Neuronal stem cell (in vitro differentiated cells): Measurements from ENCODE around the gene NTHL1.
A peak's percentile ranks its signal among the peaks of the same experiment; 100 is the strongest.

ENCODE experiments used
- DNase-seq: peaks from one replicate; pipeline ENCODE4 v3.0.0-alpha.2; 2013; ENCODE audit warnings: low spot score
- H2AFZ ChIP-seq: one replicate; pipeline ENCODE4 v1.6.1; 2013; ENCODE audit warnings: mild to moderate bottlenecking, low read length, inconsistent platforms
- H2AK5ac ChIP-seq: 2 replicates; pipeline ENCODE4 v1.6.1; 2013; ENCODE audit warnings: low read depth, mild to moderate bottlenecking, inconsistent platforms, low read length, moderate library complexity, mixed read lengths
- H2BK120ac ChIP-seq: 2 replicates; pipeline ENCODE4 v1.6.1; 2013; ENCODE audit warnings: low read depth, mild to moderate bottlenecking, inconsistent platforms, low read length, moderate library complexity, mixed read lengths
- H2BK12ac ChIP-seq: one replicate; pipeline ENCODE4 v1.6.1; 2013; ENCODE audit warnings: low read length, inconsistent platforms
- H2BK15ac ChIP-seq: 2 replicates; pipeline ENCODE4 v1.6.1; 2013; ENCODE audit warnings: mild to moderate bottlenecking, low read length, inconsistent platforms, mixed read lengths
- H2BK5ac ChIP-seq: one replicate; pipeline ENCODE4 v1.6.1; 2013; ENCODE audit warnings: inconsistent platforms, mild to moderate bottlenecking, low read length, moderate library complexity
- H3K14ac ChIP-seq: one replicate; pipeline ENCODE4 v1.6.1; 2013; ENCODE audit warnings: low read length, inconsistent platforms
- H3K18ac ChIP-seq: 2 replicates; pipeline ENCODE4 v1.6.1; 2013; ENCODE audit warnings: low read length, inconsistent platforms
- H3K23ac ChIP-seq: 2 replicates; pipeline ENCODE4 v1.6.1; 2013; ENCODE audit warnings: low read depth, mild to moderate bottlenecking, mixed read lengths, low read length, inconsistent platforms; ENCODE audit not compliant: poor library complexity
- H3K27ac ChIP-seq: replicated peaks from 3 replicates; pipeline ENCODE4 v1.5.1; 2013; ENCODE audit warnings: low read length, inconsistent platforms
- H3K27me3 ChIP-seq, 3 experiments: 2 replicates each; pipeline ENCODE4 v1.6.1; 2013; ENCODE audit warnings: low read length in 3 of 3, mild to moderate bottlenecking in 2 of 3, inconsistent platforms in 1 of 3, low read depth in 1 of 3, mixed read lengths in 1 of 3, moderate library complexity in 1 of 3; ENCODE audit not compliant: control insufficient read depth in 3 of 3, insufficient read depth in 3 of 3
- H3K36me3 ChIP-seq, 2 donors: replicated peaks in 1 of 2; 2 replicates each; pipeline ENCODE4 v1.6.1; 2013; ENCODE audit warnings: low read length in 2 of 2; ENCODE audit not compliant: control insufficient read depth in 2 of 2, insufficient read depth in 2 of 2
- H3K4ac ChIP-seq: 2 replicates; pipeline ENCODE4 v1.6.1; 2013; ENCODE audit warnings: inconsistent platforms, mild to moderate bottlenecking, low read length, moderate library complexity
- H3K4me1 ChIP-seq, 2 donors: 1 replicate in 1 of 2; 2 replicates in 1 of 2; pipeline ENCODE4 v1.6.1; 2013; ENCODE audit warnings: low read length in 2 of 2, low read depth in 1 of 2; ENCODE audit not compliant: control insufficient read depth in 2 of 2, insufficient read depth in 1 of 2
- H3K4me2 ChIP-seq: one replicate; pipeline ENCODE4 v1.6.1; 2013; ENCODE audit warnings: mild to moderate bottlenecking, low read length, inconsistent platforms; ENCODE audit not compliant: insufficient read depth, poor library complexity, severe bottlenecking
- H3K4me3 ChIP-seq, 2 donors: 2 replicates each; pipeline ENCODE4 v1.5.1; 2013; ENCODE audit warnings: low read length in 2 of 2, mild to moderate bottlenecking in 2 of 2, inconsistent platforms in 1 of 2, moderate library complexity in 1 of 2
- H3K79me1 ChIP-seq: one replicate; pipeline ENCODE4 v1.6.1; 2013; ENCODE audit warnings: low read depth, mild to moderate bottlenecking, inconsistent platforms, low read length, moderate library complexity
- H3K9ac ChIP-seq: one replicate; pipeline ENCODE4 v1.6.1; 2013; ENCODE audit warnings: mild to moderate bottlenecking, low read depth, low read length, inconsistent platforms; ENCODE audit not compliant: poor library complexity
- H3K9me3 ChIP-seq, 2 donors: replicated peaks in 1 of 2; 2 replicates each; pipeline versions ENCODE3 to v1.6.1; 2013; ENCODE audit warnings: low read length in 2 of 2, mild to moderate bottlenecking in 2 of 2, inconsistent platforms in 1 of 2, low read depth in 1 of 2, mixed read lengths in 1 of 2, moderate library complexity in 1 of 2; ENCODE audit not compliant: control insufficient read depth in 2 of 2, insufficient read depth in 1 of 2
- H4K8ac ChIP-seq: one replicate; pipeline ENCODE4 v1.6.1; 2013; ENCODE audit warnings: low read depth, mild to moderate bottlenecking, inconsistent platforms, low read length, moderate library complexity
- H4K91ac ChIP-seq: one replicate; pipeline ENCODE4 v1.6.1; 2013; ENCODE audit warnings: low read length, low read depth, mild to moderate bottlenecking, inconsistent platforms; ENCODE audit not compliant: poor library complexity
- WGBS, 2 donors: extraction: QIAGEN DNeasy Blood & Tissue Kit; methylation state at CpG; one replicate each; pipeline ENCODE4 v1.1.7; 2013; ENCODE audit warnings: missing lambda C conversion rate in 2 of 2, mixed read lengths in 1 of 2; ENCODE audit not compliant: insufficient read length in 2 of 2, insufficient replicate concordance in 1 of 2; ENCODE audit errors: extremely low coverage in 2 of 2; 5-methylcytosine and 5-hydroxymethylcytosine counted together

The NTHL1 gene

GRCh38 chr16:2078691-2079090, 31.1 kb upstream of the NTHL1 start:
- H4K8ac ChIP-seq, result no peak overlapping the region
- H3K23ac ChIP-seq, result peak overlapping the region; percentile 55
- no peak overlapping the region for H2BK5ac ChIP-seq
- no peak overlapping the region for H4K91ac ChIP-seq
- peaks cover 14% of the 10 kb centered on the region for H3K79me1 ChIP-seq
- no peak overlapping the region for H3K27ac ChIP-seq
- no peak overlapping the region for H3K4me2 ChIP-seq
- DNase-seq, result no peak
- H2BK15ac ChIP-seq, result no peak overlapping the region
- no peak overlapping the region for H3K9ac ChIP-seq
- H3K18ac ChIP-seq, result peak overlapping the region; percentile 57
- no peaks in the 10 kb centered on the region for H3K9me3 ChIP-seq
- no peak overlapping the region for H2BK12ac ChIP-seq
- no peak overlapping the region for H2AFZ ChIP-seq
- H3K27me3 ChIP-seq, result no peaks in the 10 kb centered on the region
- H3K14ac ChIP-seq, result no peak overlapping the region
- H3K4me1 ChIP-seq, result peaks cover 0 to 1% of the 10 kb centered on the region in 2 donors
- H2AK5ac ChIP-seq, result no peak overlapping the region
- H3K36me3 ChIP-seq, result peaks cover 31 to 84% of the 10 kb centered on the region in 2 donors
- WGBS, 2 donors, result no CpG with 5 or more reads among the region's 23 CpGs
- no peak overlapping the region for H3K4ac ChIP-seq
- H3K4me3 ChIP-seq, result peak overlapping the region in 1 of 2 donors; percentile 36
- H2BK120ac ChIP-seq, result no peak overlapping the region

- Histone ChIP-seq H3K36me3 (peaks cover 27 to 85% of the 10 kb centered on the region in 2 donors), H3K9ac (no peak overlapping the region), H2BK120ac (no peak overlapping the region), H3K23ac (no peak overlapping the region), H3K4ac (no peak overlapping the region), H3K79me1 (peaks cover 11% of the 10 kb centered on the region), H3K18ac (no peak overlapping the region), H3K4me2 (no peak overlapping the region), H2BK5ac (no peak overlapping the region), H3K9me3 (no peaks in the 10 kb centered on the region), H4K8ac (no peak overlapping the region), H2BK12ac (no peak overlapping the region), H2BK15ac (no peak overlapping the region), H3K27ac (no peak overlapping the region), H2AK5ac (no peak overlapping the region), H4K91ac (no peak overlapping the region), H3K4me3 (no peak overlapping the region), H2AFZ (no peak overlapping the region), H3K4me1 (peaks cover 0 to 1% of the 10 kb centered on the region in 2 donors), H3K27me3 (no peaks in the 10 kb centered on the region), H3K14ac (no peak overlapping the region)
- WGBS, 2 donors, result no CpG with 5 or more reads among the region's 7 CpGs
- no peak for DNase-seq
Measured at GRCh38 chr16:2078096-2078495, 30.5 kb upstream of the NTHL1 start.

DNA sequence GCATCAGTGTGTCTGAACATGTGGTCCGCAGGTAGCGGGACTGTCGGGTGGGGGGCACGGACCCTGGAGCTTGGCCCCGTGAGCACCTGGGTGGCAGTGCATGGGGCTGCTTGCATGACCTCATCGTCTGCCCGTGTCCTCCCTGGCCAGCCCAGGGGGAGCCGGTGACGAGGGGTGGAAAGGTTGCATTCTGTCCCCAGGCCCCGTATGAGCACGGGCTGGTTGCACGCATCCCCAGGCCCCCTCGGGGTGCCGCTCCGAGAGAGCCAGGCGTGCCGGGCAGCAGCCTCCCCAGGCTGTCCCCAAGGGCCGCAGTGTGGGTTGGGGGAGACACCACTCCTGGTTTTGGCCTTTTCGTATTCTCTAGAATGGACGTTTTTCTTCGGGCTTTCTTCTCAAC, 30.1 kb upstream of the NTHL1 start:
- H3K79me1 ChIP-seq, result peaks cover 8% of the 10 kb centered on the region
- H2BK120ac ChIP-seq, result no peak overlapping the region
- H3K4me1 ChIP-seq, result peaks cover 0 to 1% of the 10 kb centered on the region in 2 donors
- WGBS, 2 donors, result no CpG with 5 or more reads among the region's 21 CpGs
- H2AFZ ChIP-seq, result no peak overlapping the region
- no peak overlapping the region for H4K91ac ChIP-seq
- no peak overlapping the region for H2BK15ac ChIP-seq
- H3K4me3 ChIP-seq, result no peak overlapping the region
- no peak overlapping the region for H3K27ac ChIP-seq
- H3K9ac ChIP-seq, result no peak overlapping the region
- H2BK12ac ChIP-seq, result no peak overlapping the region
- H3K36me3 ChIP-seq, result peaks cover 26 to 85% of the 10 kb centered on the region in 2 donors
- no peak overlapping the region for H3K4me2 ChIP-seq
- no peak overlapping the region for H4K8ac ChIP-seq
- H2AK5ac ChIP-seq, result no peak overlapping the region
- no peak overlapping the region for H3K18ac ChIP-seq
- no peak overlapping the region for H2BK5ac ChIP-seq
- H3K9me3 ChIP-seq, result no peaks in the 10 kb centered on the region
- no peak for DNase-seq
- H3K14ac ChIP-seq, result peak overlapping the region; percentile 21
- H3K4ac ChIP-seq, result no peak overlapping the region
- no peak overlapping the region for H3K23ac ChIP-seq
- H3K27me3 ChIP-seq, result no peaks in the 10 kb centered on the region

DNA sequence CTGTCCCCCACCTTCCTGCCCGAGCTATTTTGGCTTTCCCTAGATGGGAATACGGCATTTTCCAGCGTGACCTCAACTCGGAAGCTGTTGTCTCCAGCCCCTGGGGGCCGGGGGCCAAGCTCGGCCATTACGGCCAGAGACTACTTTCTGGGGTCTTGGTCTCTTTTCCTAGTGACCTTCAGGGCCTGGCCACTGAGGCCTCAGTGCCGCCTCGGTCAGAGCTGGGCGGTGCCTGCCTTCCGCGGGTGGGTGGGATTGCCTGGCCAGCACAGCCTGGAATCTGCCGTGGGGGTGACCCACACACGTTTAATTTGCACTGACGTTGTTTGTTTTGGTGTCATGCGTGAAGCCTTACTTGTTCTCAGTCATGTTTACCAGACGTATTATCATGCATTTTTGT, 29.4 kb upstream of the NTHL1 start:
- Histone ChIP-seq H2BK12ac (no peak overlapping the region), H2BK5ac (no peak overlapping the region), H3K36me3 (peaks cover 22 to 85% of the 10 kb centered on the region in 2 donors), H3K9ac (no peak overlapping the region), H3K14ac (no peak overlapping the region), H3K4me3 (no peak overlapping the region), H3K23ac (no peak overlapping the region), H2BK120ac (no peak overlapping the region), H2AFZ (no peak overlapping the region), H3K79me1 (peaks cover 8% of the 10 kb centered on the region), H3K27me3 (no peaks in the 10 kb centered on the region), H3K9me3 (no peaks in the 10 kb centered on the region), H2BK15ac (no peak overlapping the region), H4K8ac (no peak overlapping the region), H2AK5ac (no peak overlapping the region), H4K91ac (no peak overlapping the region), H3K4ac (no peak overlapping the region), H3K27ac (no peak overlapping the region), H3K18ac (no peak overlapping the region), H3K4me1 (peaks cover 0 to under 1% of the 10 kb centered on the region in 2 donors), H3K4me2 (no peak overlapping the region)
- DNase-seq, result no peak
- WGBS, 2 donors, result no CpG with 5 or more reads among the region's 17 CpGs
